ENCODE measurements around the gene ABCC6.
"Not testable (repeated sequence)": the region's sequence is repeated elsewhere in the genome, so short reads cannot be mapped to it uniquely, and the experiment has no call there.

Gene ABCC6

GRCh38 chr16:16252377-16252776 is 29.1 kb upstream of the ABCC6 start:
- not testable (repeated sequence) for H3K9ac ChIP-seq (ENCODE audit: low read depth, low read length); H3K27me3 ChIP-seq (ENCODE audit: control insufficient read depth, insufficient read depth, low read length); H3K27ac ChIP-seq (ENCODE audit: low read depth, low read length); H3K4me3 ChIP-seq (ENCODE audit: low read depth, low read length); H3K9me3 ChIP-seq (ENCODE audit: control insufficient read depth, insufficient read depth, low read length); H3K4me1 ChIP-seq (ENCODE audit: control insufficient read depth, insufficient read depth, low read length); H3K36me3 ChIP-seq (ENCODE audit: control insufficient read depth, insufficient read depth, low read length)

- H3K9me3 ChIP-seq (ENCODE audit: control insufficient read depth, insufficient read depth, low read length); H3K4me1 ChIP-seq (ENCODE audit: control insufficient read depth, insufficient read depth, low read length); H3K36me3 ChIP-seq (ENCODE audit: control insufficient read depth, insufficient read depth, low read length); H3K9ac ChIP-seq (ENCODE audit: low read depth, low read length); H3K27me3 ChIP-seq (ENCODE audit: control insufficient read depth, insufficient read depth, low read length); H3K27ac ChIP-seq (ENCODE audit: low read depth, low read length); H3K4me3 ChIP-seq (ENCODE audit: low read depth, low read length): not testable (repeated sequence)
Observed at GRCh38 chr16:16249621-16250330, 26.5 kb upstream of the ABCC6 start.

GRCh38 chr16:16247439-16247838 is 24.1 kb upstream of the ABCC6 start:
- not testable (repeated sequence) for H3K4me3 ChIP-seq (ENCODE audit: low read depth, low read length); H3K27ac ChIP-seq (ENCODE audit: low read depth, low read length); H3K4me1 ChIP-seq (ENCODE audit: control insufficient read depth, insufficient read depth, low read length); H3K9ac ChIP-seq (ENCODE audit: low read depth, low read length); H3K9me3 ChIP-seq (ENCODE audit: control insufficient read depth, insufficient read depth, low read length); H3K36me3 ChIP-seq (ENCODE audit: control insufficient read depth, insufficient read depth, low read length); H3K27me3 ChIP-seq (ENCODE audit: control insufficient read depth, insufficient read depth, low read length)

- H3K27me3 ChIP-seq (ENCODE audit: control insufficient read depth, insufficient read depth, low read length); H3K4me3 ChIP-seq (ENCODE audit: low read depth, low read length): not testable (repeated sequence)
Observed at GRCh38 chr16:16246578-16247262, 23.4 kb upstream of the ABCC6 start.

GRCh38 chr16:16243886-16244285 is 20.6 kb upstream of the ABCC6 start:
- not testable (repeated sequence) for H3K4me3 ChIP-seq (ENCODE audit: low read depth, low read length); H3K9me3 ChIP-seq (ENCODE audit: control insufficient read depth, insufficient read depth, low read length); H3K27me3 ChIP-seq (ENCODE audit: control insufficient read depth, insufficient read depth, low read length)

More at GRCh38 chr16:16246578-16247262, 23.4 kb upstream of the ABCC6 start:
- not testable (repeated sequence) for H3K9ac ChIP-seq (ENCODE audit: low read depth, low read length); H3K9me3 ChIP-seq (ENCODE audit: control insufficient read depth, insufficient read depth, low read length); H3K4me1 ChIP-seq (ENCODE audit: control insufficient read depth, insufficient read depth, low read length); H3K36me3 ChIP-seq (ENCODE audit: control insufficient read depth, insufficient read depth, low read length); H3K27ac ChIP-seq (ENCODE audit: low read depth, low read length)

GRCh38 chr16:16240667-16241066 is 17.4 kb upstream of the ABCC6 start:
- not testable (repeated sequence) for H3K36me3 ChIP-seq (ENCODE audit: control insufficient read depth, insufficient read depth, low read length); H3K4me3 ChIP-seq (ENCODE audit: low read depth, low read length); H3K4me1 ChIP-seq (ENCODE audit: control insufficient read depth, insufficient read depth, low read length); H3K27ac ChIP-seq (ENCODE audit: low read depth, low read length); H3K9ac ChIP-seq (ENCODE audit: low read depth, low read length); H3K27me3 ChIP-seq (ENCODE audit: control insufficient read depth, insufficient read depth, low read length); H3K9me3 ChIP-seq (ENCODE audit: control insufficient read depth, insufficient read depth, low read length)

More at GRCh38 chr16:16243886-16244285, 20.6 kb upstream of the ABCC6 start:
- H3K4me1 ChIP-seq (ENCODE audit: control insufficient read depth, insufficient read depth, low read length); H3K27ac ChIP-seq (ENCODE audit: low read depth, low read length); H3K9ac ChIP-seq (ENCODE audit: low read depth, low read length); H3K36me3 ChIP-seq (ENCODE audit: control insufficient read depth, insufficient read depth, low read length): not testable (repeated sequence)

GRCh38 chr16:16237738-16238137 is 14.4 kb upstream of the ABCC6 start:
- H3K9me3 ChIP-seq (ENCODE audit: control insufficient read depth, insufficient read depth, low read length); H3K4me1 ChIP-seq (ENCODE audit: control insufficient read depth, insufficient read depth, low read length); H3K9ac ChIP-seq (ENCODE audit: low read depth, low read length); H3K4me3 ChIP-seq (ENCODE audit: low read depth, low read length); H3K27me3 ChIP-seq (ENCODE audit: control insufficient read depth, insufficient read depth, low read length); H3K27ac ChIP-seq (ENCODE audit: low read depth, low read length); H3K36me3 ChIP-seq (ENCODE audit: control insufficient read depth, insufficient read depth, low read length): not testable (repeated sequence)

GRCh38 chr16:16237071-16237470 is 13.8 kb upstream of the ABCC6 start:
- H3K36me3 ChIP-seq (ENCODE audit: control insufficient read depth, insufficient read depth, low read length); H3K4me1 ChIP-seq (ENCODE audit: control insufficient read depth, insufficient read depth, low read length); H3K27ac ChIP-seq (ENCODE audit: low read depth, low read length); H3K27me3 ChIP-seq (ENCODE audit: control insufficient read depth, insufficient read depth, low read length); H3K9me3 ChIP-seq (ENCODE audit: control insufficient read depth, insufficient read depth, low read length); H3K4me3 ChIP-seq (ENCODE audit: low read depth, low read length); H3K9ac ChIP-seq (ENCODE audit: low read depth, low read length): not testable (repeated sequence)

GRCh38 chr16:16232692-16233061 is 9.4 kb upstream of the ABCC6 start:
- not testable (repeated sequence) for H3K9ac ChIP-seq (ENCODE audit: low read depth, low read length); H3K27me3 ChIP-seq (ENCODE audit: control insufficient read depth, insufficient read depth, low read length); H3K27ac ChIP-seq (ENCODE audit: low read depth, low read length); H3K9me3 ChIP-seq (ENCODE audit: control insufficient read depth, insufficient read depth, low read length); H3K4me3 ChIP-seq (ENCODE audit: low read depth, low read length); H3K4me1 ChIP-seq (ENCODE audit: control insufficient read depth, insufficient read depth, low read length); H3K36me3 ChIP-seq (ENCODE audit: control insufficient read depth, insufficient read depth, low read length)

GRCh38 chr16:16223662-16224241 is 458 bp upstream of the ABCC6 start:
- peak overlapping the region; percentile 39; the same call in 1 of the 2 replicates for H3K4me3 ChIP-seq (ENCODE audit: low read depth, low read length)
- H3K4me1 ChIP-seq (ENCODE audit: control insufficient read depth, insufficient read depth, low read length); H3K36me3 ChIP-seq (ENCODE audit: control insufficient read depth, insufficient read depth, low read length); H3K9me3 ChIP-seq (ENCODE audit: control insufficient read depth, insufficient read depth, low read length); H3K27me3 ChIP-seq (ENCODE audit: control insufficient read depth, insufficient read depth, low read length); H3K27ac ChIP-seq (ENCODE audit: low read depth, low read length); H3K9ac ChIP-seq (ENCODE audit: low read depth, low read length): not testable (repeated sequence)

- not testable (repeated sequence) for H3K36me3 ChIP-seq (ENCODE audit: control insufficient read depth, insufficient read depth, low read length); H3K4me3 ChIP-seq (ENCODE audit: low read depth, low read length); H3K9ac ChIP-seq (ENCODE audit: low read depth, low read length); H3K27ac ChIP-seq (ENCODE audit: low read depth, low read length); H3K27me3 ChIP-seq (ENCODE audit: control insufficient read depth, insufficient read depth, low read length); H3K9me3 ChIP-seq (ENCODE audit: control insufficient read depth, insufficient read depth, low read length); H3K4me1 ChIP-seq (ENCODE audit: control insufficient read depth, insufficient read depth, low read length)
Observed at GRCh38 chr16:16221382-16221781, 1.9 kb downstream of the ABCC6 start.
